Endodermal cell (in vitro differentiated cells): ENCODE results near the gene MYRF. TPM values are rescaled to one million over a fixed set of nuclear protein-coding genes. Genes with fewer than 3 reads are reported as not detected.

Experiments used
- DNase-seq: peaks from one replicate; pipeline ENCODE4 v3.0.0-alpha.2; 2017
- H3K27ac ChIP-seq: 2 replicates; pipeline ENCODE4 v1.5.1; 2013; ENCODE audit warnings: mild to moderate bottlenecking, low read depth, low read length, moderate library complexity
- H3K27me3 ChIP-seq: 2 replicates; pipeline ENCODE4 v1.6.1; 2013; ENCODE audit warnings: mild to moderate bottlenecking, low read length, moderate library complexity; ENCODE audit not compliant: insufficient read depth, control insufficient read depth, poor library complexity, severe bottlenecking
- H3K36me3 ChIP-seq: 2 replicates; pipeline ENCODE4 v1.7.0; 2013; ENCODE audit warnings: mild to moderate bottlenecking, low read length, moderate library complexity; ENCODE audit not compliant: control insufficient read depth, insufficient read depth
- H3K4me1 ChIP-seq: one replicate; pipeline ENCODE4 v1.7.0; 2013; ENCODE audit warnings: low read length; ENCODE audit not compliant: control insufficient read depth, insufficient read depth
- H3K4me3 ChIP-seq: 2 replicates; pipeline ENCODE4 v1.5.1; 2013; ENCODE audit warnings: mild to moderate bottlenecking, low read length, moderate library complexity
- H3K9ac ChIP-seq: 2 replicates; pipeline ENCODE4 v1.6.1; 2013; ENCODE audit warnings: mild to moderate bottlenecking, low read length, moderate library complexity; ENCODE audit not compliant: poor library complexity, severe bottlenecking; ENCODE audit errors: extremely low read depth
- H3K9me3 ChIP-seq: 2 replicates; pipeline ENCODE4 v1.6.1; 2013; ENCODE audit warnings: mild to moderate bottlenecking, low read length, moderate library complexity; ENCODE audit not compliant: control insufficient read depth
- H3K27ac Mint-ChIP-seq: 2 replicates; pipeline ENCODE4 v1.8.0; 2020; ENCODE audit warnings: mixed read lengths
- H3K27me3 Mint-ChIP-seq: 2 replicates; pipeline ENCODE4 v1.8.0; 2021; ENCODE audit warnings: mild to moderate bottlenecking, mixed read lengths; ENCODE audit not compliant: insufficient read depth
- H3K36me3 Mint-ChIP-seq: 2 replicates; pipeline ENCODE4 v1.8.0; 2020; ENCODE audit warnings: low read depth, mixed read lengths
- H3K4me1 Mint-ChIP-seq: 2 replicates; pipeline ENCODE4 v1.8.0; 2020; ENCODE audit warnings: mixed read lengths
- H3K4me3 Mint-ChIP-seq: 2 replicates; pipeline ENCODE4 v1.8.0; 2020; ENCODE audit warnings: mild to moderate bottlenecking, moderate library complexity, mixed read lengths
- H3K9me3 Mint-ChIP-seq: 2 replicates; pipeline ENCODE4 v1.8.0; 2020; ENCODE audit warnings: mild to moderate bottlenecking, mixed read lengths
- CTCF ChIP-seq: fragments of 200-600 bp; sonication (generic); conservative IDR thresholded peaks from 2 replicates; pipeline ENCODE4 v1.5.0; 2021; ENCODE audit warnings: antibody characterized with exemption, mild to moderate bottlenecking
- WGBS, 2 experiments: methylation state at CpG; one replicate each; pipeline versions ENCODE4 v1.1.5 to v1.1.7; 2013; ENCODE audit warnings: missing lambda C conversion rate in 2 of 2, mixed read lengths in 1 of 2; ENCODE audit not compliant: insufficient coverage in 1 of 2, insufficient read length in 1 of 2; 5-methylcytosine and 5-hydroxymethylcytosine counted together
- total RNA-seq, 2 donors: library from RNA; stranded (reverse); fragmentation: NEBNext Ultra II Directional in 1 of 2; extraction: Animal tissue kit (Norgen Biotek cat#: 25700) in 1 of 2; gene quantifications; 2 replicates in 1 of 2; 3 replicates in 1 of 2; pipeline ENCODE4 v1.2.1, GENCODE V29; 2021

The MYRF gene
- total RNA-seq, 2 donors from 2014 or later = 30.3 to 61.7 TPM

- Histone ChIP-seq H3K36me3 (no peaks in the 10 kb centered on the region), H3K4me3 (no peak overlapping the region), H3K27ac (no peak overlapping the region), H3K9me3 (no peaks in the 10 kb centered on the region), H3K4me1 (peaks cover 4% of the 10 kb centered on the region), H3K27me3 (no peaks in the 10 kb centered on the region), H3K9ac (no peak overlapping the region)
- TF ChIP-seq CTCF = no peak
- WGBS, 2 experiments = 93 to 96% methylated on average over 6 to 19 of the region's 19 CpGs
- DNase-seq = no peak
- no peaks in the 10 kb centered on the region for H3K4me1 Mint-ChIP-seq
- H3K4me3 Mint-ChIP-seq = no peak overlapping the region
- no peaks in the 10 kb centered on the region for H3K9me3 Mint-ChIP-seq
- no peak overlapping the region for H3K27ac Mint-ChIP-seq
- no peaks in the 10 kb centered on the region for H3K27me3 Mint-ChIP-seq
- peaks cover 7% of the 10 kb centered on the region for H3K36me3 Mint-ChIP-seq
Observed at GRCh38 chr11:61731211-61731951, 21.1 kb upstream of the MYRF start.

GRCh38 chr11:61731952-61732675 is 20.3 kb upstream of the MYRF start:
- no peak for TF ChIP-seq CTCF
- Mint-ChIP-seq H3K4me1 (no peaks in the 10 kb centered on the region), H3K36me3 (peaks cover 7% of the 10 kb centered on the region), H3K27me3 (no peaks in the 10 kb centered on the region), H3K9me3 (no peaks in the 10 kb centered on the region), H3K4me3 (no peak overlapping the region), H3K27ac (no peak overlapping the region)
- no peak overlapping the region for H3K9ac ChIP-seq
- H3K4me1 ChIP-seq = peaks cover 4% of the 10 kb centered on the region
- no peaks in the 10 kb centered on the region for H3K27me3 ChIP-seq
- no peaks in the 10 kb centered on the region for H3K36me3 ChIP-seq
- H3K27ac ChIP-seq = no peak overlapping the region
- no peak overlapping the region for H3K4me3 ChIP-seq
- DNase-seq = no peak
- no peaks in the 10 kb centered on the region for H3K9me3 ChIP-seq
- WGBS, 2 experiments = 79 to 94% methylated on average over 5 to 8 of the region's 8 CpGs

- Histone ChIP-seq H3K4me3 (no peak overlapping the region), H3K36me3 (no peaks in the 10 kb centered on the region), H3K9me3 (no peaks in the 10 kb centered on the region), H3K4me1 (peaks cover 4% of the 10 kb centered on the region), H3K27me3 (no peaks in the 10 kb centered on the region), H3K9ac (no peak overlapping the region), H3K27ac (peak overlapping the region; percentile 13)
- Mint-ChIP-seq H3K4me1 (no peaks in the 10 kb centered on the region), H3K27ac (no peak overlapping the region), H3K4me3 (no peak overlapping the region), H3K27me3 (no peaks in the 10 kb centered on the region), H3K9me3 (no peaks in the 10 kb centered on the region), H3K36me3 (peaks cover 7% of the 10 kb centered on the region)
- TF ChIP-seq CTCF = no peak
- DNase-seq = no peak
- WGBS, 2 experiments = 89 to 92% methylated on average over 4 to 6 of the region's 6 CpGs
Observed at GRCh38 chr11:61732705-61733104, 19.7 kb upstream of the MYRF start.
